ENCODE results near the gene OR4D6. TPM values are rescaled to one million over a fixed set of nuclear protein-coding genes. Genes with fewer than 3 reads are reported as not detected.

OR4D6 gene
- total and polyA plus RNA-seq, 4 donors, result not detected

DNA sequence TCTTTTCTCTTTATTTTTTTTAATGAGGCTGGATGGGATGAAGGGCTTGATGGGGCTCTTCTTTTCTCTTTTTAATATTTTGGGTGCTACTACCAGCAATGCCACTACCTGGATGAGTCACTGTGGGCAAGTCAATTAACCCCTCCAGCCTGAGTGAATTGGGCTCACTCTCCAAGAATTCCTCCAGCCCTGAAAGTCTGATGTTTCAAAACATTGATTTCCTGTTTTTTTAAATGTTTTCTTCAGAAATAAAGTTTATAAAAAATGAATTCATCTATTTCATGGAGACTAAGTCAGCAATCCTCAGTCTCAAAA, 29.7 kb upstream of the OR4D6 start:
- Histone ChIP-seq H3K4me3 (ENCODE audit: low read depth in 1 of 3, low read length in 3 of 3) (no peak overlapping the region), H3K27ac (ENCODE audit: low read depth in 1 of 2, low read length in 2 of 2) (no peak overlapping the region), H3K4me1 (ENCODE audit: control insufficient read depth in 4 of 4, insufficient read depth in 4 of 4, low read length in 3 of 4) (no peaks in the 10 kb centered on the region), H3K9me3 (ENCODE audit: control insufficient read depth in 4 of 4, low read length in 3 of 4) (no peaks in the 10 kb centered on the region), H3K36me3 (ENCODE audit: control insufficient read depth in 4 of 4, insufficient read depth in 3 of 4, low read depth in 1 of 4, low read length in 3 of 4) (no peaks in the 10 kb centered on the region), H3K27me3 (ENCODE audit: control insufficient read depth in 4 of 4, insufficient read depth in 4 of 4, low read length in 3 of 4) (no peaks in the 10 kb centered on the region), H3K9ac (ENCODE audit: low read depth in 1 of 2, low read length in 2 of 2) (no peak overlapping the region)
- no peak for DNase-seq (ENCODE audit: low spot score)
- no peak for TF ChIP-seq NR2F2 (IDR thresholded peaks at IDR 0.05)
- no peak for TF ChIP-seq SP1 (IDR thresholded peaks at IDR 0.05)
- no peak for TF ChIP-seq TAF1 (conservative IDR thresholded peaks at IDR 0.05)
- TF ChIP-seq, protein P1, sequence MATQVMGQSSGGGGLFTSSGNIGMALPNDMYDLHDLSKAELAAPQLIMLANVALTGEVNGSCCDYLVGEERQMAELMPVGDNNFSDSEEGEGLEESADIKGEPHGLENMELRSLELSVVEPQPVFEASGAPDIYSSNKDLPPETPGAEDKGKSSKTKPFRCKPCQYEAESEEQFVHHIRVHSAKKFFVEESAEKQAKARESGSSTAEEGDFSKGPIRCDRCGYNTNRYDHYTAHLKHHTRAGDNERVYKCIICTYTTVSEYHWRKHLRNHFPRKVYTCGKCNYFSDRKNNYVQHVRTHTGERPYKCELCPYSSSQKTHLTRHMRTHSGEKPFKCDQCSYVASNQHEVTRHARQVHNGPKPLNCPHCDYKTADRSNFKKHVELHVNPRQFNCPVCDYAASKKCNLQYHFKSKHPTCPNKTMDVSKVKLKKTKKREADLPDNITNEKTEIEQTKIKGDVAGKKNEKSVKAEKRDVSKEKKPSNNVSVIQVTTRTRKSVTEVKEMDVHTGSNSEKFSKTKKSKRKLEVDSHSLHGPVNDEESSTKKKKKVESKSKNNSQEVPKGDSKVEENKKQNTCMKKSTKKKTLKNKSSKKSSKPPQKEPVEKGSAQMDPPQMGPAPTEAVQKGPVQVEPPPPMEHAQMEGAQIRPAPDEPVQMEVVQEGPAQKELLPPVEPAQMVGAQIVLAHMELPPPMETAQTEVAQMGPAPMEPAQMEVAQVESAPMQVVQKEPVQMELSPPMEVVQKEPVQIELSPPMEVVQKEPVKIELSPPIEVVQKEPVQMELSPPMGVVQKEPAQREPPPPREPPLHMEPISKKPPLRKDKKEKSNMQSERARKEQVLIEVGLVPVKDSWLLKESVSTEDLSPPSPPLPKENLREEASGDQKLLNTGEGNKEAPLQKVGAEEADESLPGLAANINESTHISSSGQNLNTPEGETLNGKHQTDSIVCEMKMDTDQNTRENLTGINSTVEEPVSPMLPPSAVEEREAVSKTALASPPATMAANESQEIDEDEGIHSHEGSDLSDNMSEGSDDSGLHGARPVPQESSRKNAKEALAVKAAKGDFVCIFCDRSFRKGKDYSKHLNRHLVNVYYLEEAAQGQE (IDR thresholded peaks at IDR 0.05), result no peak
- TF ChIP-seq JUND (IDR thresholded peaks at IDR 0.05), result no peak
- no peak for TF ChIP-seq FOXA2 (IDR thresholded peaks at IDR 0.05)

- Histone ChIP-seq H3K4me3 (ENCODE audit: low read depth in 1 of 3, low read length in 3 of 3) (no peak overlapping the region), H3K4me1 (ENCODE audit: control insufficient read depth in 4 of 4, insufficient read depth in 4 of 4, low read length in 3 of 4) (no peaks in the 10 kb centered on the region), H3K9me3 (ENCODE audit: control insufficient read depth in 4 of 4, low read length in 3 of 4) (no peaks in the 10 kb centered on the region), H3K27me3 (ENCODE audit: control insufficient read depth in 4 of 4, insufficient read depth in 4 of 4, low read length in 3 of 4) (no peaks in the 10 kb centered on the region), H3K9ac (ENCODE audit: low read depth in 1 of 2, low read length in 2 of 2) (no peak overlapping the region), H3K27ac (ENCODE audit: low read depth in 1 of 2, low read length in 2 of 2) (no peak overlapping the region), H3K36me3 (ENCODE audit: control insufficient read depth in 4 of 4, insufficient read depth in 3 of 4, low read depth in 1 of 4, low read length in 3 of 4) (no peaks in the 10 kb centered on the region)
- no peak for DNase-seq (ENCODE audit: low spot score)
- 67% methylated on average over 4 of the region's 4 CpGs for WGBS
- TF ChIP-seq RAD21 (IDR thresholded peaks at IDR 0.05) (peak; percentile 98 to 99), EGR1 (IDR thresholded peaks at IDR 0.05; ENCODE audit: low read depth in 2 of 2) (no peak), GABPA (IDR thresholded peaks at IDR 0.05 in 1 of 2, conservative IDR thresholded peaks at IDR 0.05 in 1 of 2) (no peak), FOXA2 (IDR thresholded peaks at IDR 0.05) (no peak), ATF3 (IDR thresholded peaks at IDR 0.05) (no peak), JUND (IDR thresholded peaks at IDR 0.05) (no peak), YY1 (IDR thresholded peaks at IDR 0.05) (no peak), HNF4A (conservative IDR thresholded peaks at IDR 0.05) (no peak)
- TF ChIP-seq, protein P2, sequence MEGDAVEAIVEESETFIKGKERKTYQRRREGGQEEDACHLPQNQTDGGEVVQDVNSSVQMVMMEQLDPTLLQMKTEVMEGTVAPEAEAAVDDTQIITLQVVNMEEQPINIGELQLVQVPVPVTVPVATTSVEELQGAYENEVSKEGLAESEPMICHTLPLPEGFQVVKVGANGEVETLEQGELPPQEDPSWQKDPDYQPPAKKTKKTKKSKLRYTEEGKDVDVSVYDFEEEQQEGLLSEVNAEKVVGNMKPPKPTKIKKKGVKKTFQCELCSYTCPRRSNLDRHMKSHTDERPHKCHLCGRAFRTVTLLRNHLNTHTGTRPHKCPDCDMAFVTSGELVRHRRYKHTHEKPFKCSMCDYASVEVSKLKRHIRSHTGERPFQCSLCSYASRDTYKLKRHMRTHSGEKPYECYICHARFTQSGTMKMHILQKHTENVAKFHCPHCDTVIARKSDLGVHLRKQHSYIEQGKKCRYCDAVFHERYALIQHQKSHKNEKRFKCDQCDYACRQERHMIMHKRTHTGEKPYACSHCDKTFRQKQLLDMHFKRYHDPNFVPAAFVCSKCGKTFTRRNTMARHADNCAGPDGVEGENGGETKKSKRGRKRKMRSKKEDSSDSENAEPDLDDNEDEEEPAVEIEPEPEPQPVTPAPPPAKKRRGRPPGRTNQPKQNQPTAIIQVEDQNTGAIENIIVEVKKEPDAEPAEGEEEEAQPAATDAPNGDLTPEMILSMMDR (IDR thresholded peaks at IDR 0.05; ENCODE audit: low read depth, low read length, missing input control), result peak; percentile 94
- TF ChIP-seq, protein P1 (IDR thresholded peaks at IDR 0.05), result no peak
Measured at GRCh38 chr11:59429924-59430516, 26.7 kb upstream of the OR4D6 start.

Measured in liver (tissue), 9 donors.